Measurements from ENCODE around the gene ANKRD18B. TPM values are rescaled to one million over a fixed set of nuclear protein-coding genes. Genes with fewer than 3 reads are reported as not detected.

ANKRD18B gene
- total and polyA plus RNA-seq, 2 of the 8 experiments (the other 6 are each of a cell fraction or from before 2014, with no cell fraction given): 1.6 to 13.8 TPM

- H2BK120ac ChIP-seq (replicated peaks; ENCODE audit: low read depth, low read length): no peak overlapping the region
- H2AK5ac ChIP-seq (ENCODE audit: low read depth, low read length): no peak overlapping the region
- H3K18ac ChIP-seq (ENCODE audit: extremely low read depth, low read length): no peak overlapping the region
- no peaks in the 10 kb centered on the region for H3K79me1 ChIP-seq (ENCODE audit: low read depth, low read length)
- no peak overlapping the region for H3K27ac ChIP-seq (ENCODE audit: low read depth, low read length)
- H4K5ac ChIP-seq (ENCODE audit: insufficient read length, low read depth, low read length): no peak overlapping the region
- no peak overlapping the region for H3K4ac ChIP-seq (replicated peaks; ENCODE audit: insufficient read length, low read depth, low read length)
- no peaks in the 10 kb centered on the region for H3K23me2 ChIP-seq (ENCODE audit: low read depth, low read length)
- no peak overlapping the region for H2BK5ac ChIP-seq (ENCODE audit: low read depth, low read length)
- H4K8ac ChIP-seq (ENCODE audit: extremely low read depth, insufficient read depth, low read length): no peak overlapping the region
- H3K79me2 ChIP-seq (ENCODE audit: control insufficient read depth in 1 of 2, insufficient read depth in 2 of 2, low read length in 2 of 2): no peaks in the 10 kb centered on the region
- no peaks in the 10 kb centered on the region for H3K36me3 ChIP-seq (ENCODE audit: control insufficient read depth in 2 of 4, insufficient read depth in 4 of 4, low read length in 3 of 4)
- H3K14ac ChIP-seq (ENCODE audit: insufficient read length): no peak overlapping the region
- DNase-seq (ENCODE audit: low read depth in 1 of 2, low spot score in 2 of 2): no peak
- no peak overlapping the region for H2AFZ ChIP-seq (ENCODE audit: low read length)
- ChIA-PET POLR2A (ENCODE audit: partially characterized antibody) (interaction anchor here (0.7 kb wide), 1 partner anchor 11 kb away, joined by 3 read pairs; no protein-coding TSS in a partner anchor), CTCF (ENCODE audit: partially characterized antibody) (no interaction called here)
- no peak overlapping the region for H2BK12ac ChIP-seq (ENCODE audit: low read depth, low read length)
- H3K9ac ChIP-seq (replicated peaks in 1 of 4; ENCODE audit: extremely low read depth in 1 of 4, low read depth in 3 of 4, low read length in 3 of 4): no peak overlapping the region
- H3K56ac ChIP-seq (replicated peaks; ENCODE audit: insufficient read length, low read depth, low read length): no peak overlapping the region
- H3K4me3 ChIP-seq (ENCODE audit: extremely low read depth in 1 of 4, insufficient read depth in 2 of 4, low read depth in 3 of 4, low read length in 4 of 4): no peak overlapping the region
- FAIRE-seq: no peak
- no peaks in the 10 kb centered on the region for H3K9me3 ChIP-seq (ENCODE audit: insufficient read depth in 2 of 2, low read depth in 1 of 2, low read length in 1 of 2)
- H3K4me2 ChIP-seq (ENCODE audit: insufficient read depth in 1 of 2, low read depth in 2 of 2, low read length in 2 of 2): no peak overlapping the region
- H4K20me1 ChIP-seq (replicated peaks in 1 of 2; ENCODE audit: control insufficient read depth in 1 of 2, insufficient read depth in 2 of 2, low read length in 2 of 2): no peaks in the 10 kb centered on the region
- H2BK20ac ChIP-seq (ENCODE audit: low read length): no peak overlapping the region
- H3K23ac ChIP-seq (ENCODE audit: insufficient read length): no peak overlapping the region
- H3K27me3 ChIP-seq (replicated peaks in 1 of 4; ENCODE audit: control insufficient read depth in 3 of 4, extremely low read depth in 1 of 4, insufficient read depth in 3 of 4, low read length in 3 of 4): no peaks in the 10 kb centered on the region
- H4K91ac ChIP-seq (replicated peaks; ENCODE audit: insufficient read length, low read length): no peak overlapping the region
- no peak overlapping the region for H2BK15ac ChIP-seq (ENCODE audit: low read length)
- no peaks in the 10 kb centered on the region for H3K4me1 ChIP-seq (replicated peaks in 1 of 4; ENCODE audit: control insufficient read depth in 3 of 4, insufficient read depth in 4 of 4, low read length in 3 of 4)
- WGBS, 2 experiments (ENCODE audit: extremely low coverage in 1 of 2, insufficient coverage in 1 of 2, insufficient read length in 1 of 2, insufficient replicate concordance in 2 of 2, low coverage in 1 of 2, low lambda C conversion rate in 2 of 2, missing lambda C conversion rate in 1 of 2): 92% methylated on average over 2 of the region's 2 CpGs; no CpG with 5 or more reads in 1 of the 2 experiments
- TF ChIP-seq RXRA (IDR thresholded peaks at IDR 0.05; ENCODE audit: insufficient read depth, low read depth, low read length) (no peak), YY1 (IDR thresholded peaks at IDR 0.05; ENCODE audit: low read depth, low read length) (no peak), NANOG (IDR thresholded peaks at IDR 0.05; ENCODE audit: insufficient read depth, low read depth, low read length, poor library complexity, severe bottlenecking) (no peak), RNF2 (IDR thresholded peaks at IDR 0.05; ENCODE audit: borderline replicate concordance, low read depth, low read length, missing control alignments, poor library complexity, severe bottlenecking) (no peak), SP2 (IDR thresholded peaks at IDR 0.05; ENCODE audit: low read length) (no peak), SIN3A (conservative IDR thresholded peaks at IDR 0.05 in 1 of 2, IDR thresholded peaks at IDR 0.05 in 1 of 2; ENCODE audit: low read depth in 1 of 2, low read length in 2 of 2) (no peak), SP1 (IDR thresholded peaks at IDR 0.05; ENCODE audit: low read depth, low read length) (no peak), SIRT6 (IDR thresholded peaks at IDR 0.05; ENCODE audit: low read length) (no peak), PHF8 (conservative IDR thresholded peaks at IDR 0.05; ENCODE audit: low read depth, low read length) (no peak), TBP (IDR thresholded peaks at IDR 0.05; ENCODE audit: low read depth, low read length) (no peak), SRF (IDR thresholded peaks at IDR 0.05; ENCODE audit: low read depth, low read length) (no peak), HDAC2 (IDR thresholded peaks at IDR 0.05; ENCODE audit: borderline replicate concordance in 1 of 2, low read depth in 2 of 2, low read length in 2 of 2) (no peak), FOSL1 (IDR thresholded peaks at IDR 0.05; ENCODE audit: insufficient read depth, low read depth, low read length) (no peak), KDM5A (IDR thresholded peaks at IDR 0.05; ENCODE audit: low read length) (no peak)
Measured at GRCh38 chr9:33535541-33535940, 11.5 kb downstream of the ANKRD18B start.
